ENCODE results near the gene C5orf34. TPM values are rescaled to one million over a fixed set of nuclear protein-coding genes. Genes with fewer than 3 reads are reported as not detected.
"Not testable (repeated sequence)": the region's sequence is repeated elsewhere in the genome, so short reads cannot be mapped to it uniquely, and the experiment has no call there.

Gene C5orf34
- total and polyA plus RNA-seq, 2 of the 4 experiments (the other 2 are of a cell fraction) = 3.3 to 6.1 TPM

GRCh38 chr5:43467100-43467499 lies 47.8 kb downstream of the C5orf34 start:
- Histone ChIP-seq H2BK15ac (ENCODE audit: low read depth, low read length) (no peak overlapping the region), H3K14ac (replicated peaks; ENCODE audit: low read depth, low read length) (no peak overlapping the region), H3K23ac (ENCODE audit: low read depth, low read length) (no peak overlapping the region), H3K9ac (ENCODE audit: low read depth, low read length) (no peak overlapping the region), H3K27me3 (ENCODE audit: control insufficient read depth, insufficient read depth, low read length) (no peaks in the 10 kb centered on the region), H3K4me2 (ENCODE audit: low read depth, low read length) (no peak overlapping the region), H3K79me1 (ENCODE audit: low read depth in 1 of 2, low read length in 2 of 2) (peaks cover 4 to 7% of the 10 kb centered on the region in 2 experiments; a peak in 1 of 4 replicates), H3K4me3 (ENCODE audit: insufficient read depth, low read depth, low read length) (no peak overlapping the region), H3K9me3 (ENCODE audit: control insufficient read depth, insufficient read depth, low read length) (peaks cover 3% of the 10 kb centered on the region), H2BK5ac (ENCODE audit: low read depth, low read length, poor library complexity, severe bottlenecking) (no peak overlapping the region), H4K5ac (ENCODE audit: low read depth, low read length) (no peak overlapping the region), H2AK9ac (replicated peaks; ENCODE audit: low read depth, low read length, poor library complexity) (no peak overlapping the region), H2BK120ac (ENCODE audit: low read depth, low read length) (no peak overlapping the region), H3K27ac (ENCODE audit: insufficient read depth, low read length) (no peak overlapping the region), H2AK5ac (ENCODE audit: low read depth, low read length) (no peak overlapping the region), H4K20me1 (ENCODE audit: insufficient read depth, low read length) (no peaks in the 10 kb centered on the region), H3K4me1 (ENCODE audit: control insufficient read depth, insufficient read depth, low read length) (no peaks in the 10 kb centered on the region), H3K4ac (ENCODE audit: low read depth, low read length) (no peak overlapping the region), H3K18ac (ENCODE audit: low read depth, low read length) (no peak overlapping the region), H3K36me3 (ENCODE audit: control insufficient read depth, insufficient read depth, low read length) (peaks cover 2% of the 10 kb centered on the region; the same call in 1 of the 2 replicates), H3K56ac (ENCODE audit: extremely low read depth, insufficient read depth, low read length) (no peak overlapping the region), H4K91ac (ENCODE audit: insufficient read depth, low read depth, low read length) (no peak overlapping the region), H2BK20ac (ENCODE audit: low read depth, low read length) (no peak overlapping the region), H3K9me1 (ENCODE audit: insufficient read depth, low read length) (no peaks in the 10 kb centered on the region), H2AFZ (replicated peaks; ENCODE audit: low read length, poor library complexity) (no peak overlapping the region), H4K8ac (ENCODE audit: low read depth in 2 of 2, low read length in 2 of 2) (no peak overlapping the region)
- dilution Hi-C loops (cut with HindIII; ENCODE audit: low sequenced_read_pairs, unreplicated experiment) (no loop called here), in situ Hi-C loops (cut with MboI; ENCODE audit: low sequenced_read_pairs) (no loop called here), intact Hi-C loops (cut with micrococcal nuclease) (no loop called here)
- no peak for DNase-seq
- ChIA-PET POLR2A (ENCODE audit: unreplicated experiment) (no interaction called here), CTCF (no interaction called here)
- ATAC-seq (ENCODE audit: low read depth) = no peak
- BruUV-seq (replicated peaks) = no TSS peak
- no peak for TF ChIP-seq RAD21 (IDR thresholded peaks at IDR 0.05; ENCODE audit: low read length)
- no peak for TF ChIP-seq BHLHE40 (IDR thresholded peaks at IDR 0.05; ENCODE audit: low read depth, low read length)
- no peak for TF ChIP-seq MAFK (IDR thresholded peaks at IDR 0.05; ENCODE audit: low read depth, low read length)
- TF ChIP-seq POLR2A (IDR thresholded peaks at IDR 0.05; ENCODE audit: low read depth, low read length) = no peak
- TF ChIP-seq RFX5 (IDR thresholded peaks at IDR 0.05; ENCODE audit: low read depth, low read length) = no peak
- no peak for TF ChIP-seq CEBPB (IDR thresholded peaks at IDR 0.05; ENCODE audit: low read depth, low read length)
- TF ChIP-seq ELK1 (IDR thresholded peaks at IDR 0.05; ENCODE audit: borderline replicate concordance, low read depth, low read length) = no peak

- H2BK120ac ChIP-seq (ENCODE audit: low read depth, low read length); BruUV-seq (replicated peaks); H3K36me3 ChIP-seq (ENCODE audit: control insufficient read depth, insufficient read depth, low read length); CTCF ChIA-PET; H3K18ac ChIP-seq (ENCODE audit: low read depth, low read length); H4K8ac ChIP-seq (ENCODE audit: low read depth in 2 of 2, low read length in 2 of 2); ATAC-seq (ENCODE audit: low read depth); H2AFZ ChIP-seq (replicated peaks; ENCODE audit: low read length, poor library complexity); H2AK5ac ChIP-seq (ENCODE audit: low read depth, low read length); H3K9me3 ChIP-seq (ENCODE audit: control insufficient read depth, insufficient read depth, low read length); H4K5ac ChIP-seq (ENCODE audit: low read depth, low read length); H3K14ac ChIP-seq (replicated peaks; ENCODE audit: low read depth, low read length); H3K4me1 ChIP-seq (ENCODE audit: control insufficient read depth, insufficient read depth, low read length); H3K4ac ChIP-seq (ENCODE audit: low read depth, low read length); H3K9me1 ChIP-seq (ENCODE audit: insufficient read depth, low read length); H3K23ac ChIP-seq (ENCODE audit: low read depth, low read length); H2BK5ac ChIP-seq (ENCODE audit: low read depth, low read length, poor library complexity, severe bottlenecking); intact Hi-C loops (cut with micrococcal nuclease); H4K20me1 ChIP-seq (ENCODE audit: insufficient read depth, low read length); H3K9ac ChIP-seq (ENCODE audit: low read depth, low read length); POLR2A ChIA-PET (ENCODE audit: unreplicated experiment); dilution Hi-C loops (cut with HindIII; ENCODE audit: low sequenced_read_pairs, unreplicated experiment); H2AK9ac ChIP-seq (replicated peaks; ENCODE audit: low read depth, low read length, poor library complexity); in situ Hi-C loops (cut with MboI; ENCODE audit: low sequenced_read_pairs); DNase-seq; H2BK15ac ChIP-seq (ENCODE audit: low read depth, low read length); H3K27ac ChIP-seq (ENCODE audit: insufficient read depth, low read length); H3K4me2 ChIP-seq (ENCODE audit: low read depth, low read length); H4K91ac ChIP-seq (ENCODE audit: insufficient read depth, low read depth, low read length); H3K56ac ChIP-seq (ENCODE audit: extremely low read depth, insufficient read depth, low read length); H3K4me3 ChIP-seq (ENCODE audit: insufficient read depth, low read depth, low read length); H3K27me3 ChIP-seq (ENCODE audit: control insufficient read depth, insufficient read depth, low read length); H2BK20ac ChIP-seq (ENCODE audit: low read depth, low read length): not testable (repeated sequence)
- no CpG with 5 or more reads among the region's 3 CpGs for WGBS, 2 experiments (ENCODE audit: extremely low coverage in 2 of 2, insufficient read length in 1 of 2)
- H3K79me1 ChIP-seq (ENCODE audit: low read depth in 1 of 2, low read length in 2 of 2) = peaks cover 15 to 16% of the 10 kb centered on the region in 2 experiments; a peak in 2 of 4 replicates
Observed at GRCh38 chr5:43465455-43465854, 49.5 kb downstream of the C5orf34 start.

All from IMR-90 (cell line).